HepG2 (cell line): ENCODE data around the gene VPS52. TPM values are rescaled to one million over a fixed set of nuclear protein-coding genes. Genes with fewer than 3 reads are reported as not detected.

ENCODE experiments used
- ATAD3A ChIP-seq: sonication (generic); formaldehyde crosslinking; IDR thresholded peaks from 2 replicates; pipeline ENCODE4 v1.4.0; 2020; ENCODE audit warnings: missing genetic modification reagents
- ESRRA ChIP-seq: sonication (generic); formaldehyde crosslinking; IDR thresholded peaks from 2 replicates; pipeline ENCODE4 v1.5.1; 2020; ENCODE audit warnings: mild to moderate bottlenecking, low read depth, missing genetic modification reagents
- FIP1L1 ChIP-seq: fragments of 200-400 bp; formaldehyde crosslinking; IDR thresholded peaks from 2 replicates; pipeline ENCODE4 v1.6.1; 2018; ENCODE audit warnings: low read depth, mild to moderate bottlenecking, low read length, moderate library complexity, borderline replicate concordance; ENCODE audit not compliant: insufficient read depth
- HOXA5 ChIP-seq: sonication (generic); formaldehyde crosslinking; IDR thresholded peaks from 2 replicates; pipeline ENCODE4 v1.4.0; 2020; ENCODE audit warnings: missing genetic modification reagents
- HOXA9 ChIP-seq: sonication (generic); formaldehyde crosslinking; IDR thresholded peaks from 2 replicates; pipeline ENCODE4 v1.8.1; 2022; ENCODE audit warnings: missing genetic modification reagents, mild to moderate bottlenecking, moderate library complexity, borderline replicate concordance
- MAFG ChIP-seq: sonication (generic); formaldehyde crosslinking; IDR thresholded peaks from 2 replicates; pipeline ENCODE4 v1.5.1; 2020; ENCODE audit warnings: mild to moderate bottlenecking, missing genetic modification reagents
- SNAPC5 ChIP-seq: sonication (generic); formaldehyde crosslinking; IDR thresholded peaks from 2 replicates; pipeline ENCODE4 v1.8.1; 2023; ENCODE audit warnings: mild to moderate bottlenecking, missing genetic modification reagents, borderline replicate concordance
- STAT6 ChIP-seq: sonication (generic); formaldehyde crosslinking; IDR thresholded peaks from 2 replicates; pipeline ENCODE4 v1.4.0; 2020; ENCODE audit warnings: missing genetic modification reagents, mild to moderate bottlenecking, borderline replicate concordance
- ZFP37 ChIP-seq: sonication (generic); formaldehyde crosslinking; IDR thresholded peaks from 2 replicates; pipeline ENCODE4 v1.4.0; 2020; ENCODE audit warnings: missing genetic modification reagents, borderline replicate concordance
- ZFP91 ChIP-seq: sonication (generic); formaldehyde crosslinking; IDR thresholded peaks from 2 replicates; pipeline ENCODE4 v1.9.0; 2022; ENCODE audit warnings: missing genetic modification reagents, mild to moderate bottlenecking, borderline replicate concordance
- ZMYM3 ChIP-seq: sonication (generic); formaldehyde crosslinking; IDR thresholded peaks from 2 replicates; pipeline ENCODE4 v1.5.1; 2020; ENCODE audit warnings: mild to moderate bottlenecking, missing genetic modification reagents
- ZNF281 ChIP-seq: sonication (generic); formaldehyde crosslinking; IDR thresholded peaks from 2 replicates; pipeline ENCODE4 v1.4.0; 2020; ENCODE audit warnings: missing genetic modification reagents, borderline replicate concordance
- ZNF333 ChIP-seq: sonication (generic); formaldehyde crosslinking; IDR thresholded peaks from 2 replicates; pipeline ENCODE4 v1.4.0; 2020; ENCODE audit warnings: mild to moderate bottlenecking, missing genetic modification reagents, borderline replicate concordance
- ZNF569 ChIP-seq: sonication (generic); formaldehyde crosslinking; IDR thresholded peaks from 2 replicates; pipeline ENCODE4 v1.5.0; 2020; ENCODE audit warnings: mild to moderate bottlenecking, missing genetic modification reagents, moderate library complexity, borderline replicate concordance
- ZNF713 ChIP-seq: sonication (generic); formaldehyde crosslinking; IDR thresholded peaks from 2 replicates; pipeline ENCODE4 v1.4.0; 2020; ENCODE audit warnings: mild to moderate bottlenecking, missing genetic modification reagents
- ZNF746 ChIP-seq: sonication (generic); formaldehyde crosslinking; IDR thresholded peaks from 2 replicates; pipeline ENCODE4 v1.8.0; 2022; ENCODE audit warnings: mild to moderate bottlenecking, missing genetic modification reagents
- ZNF784 ChIP-seq: sonication (generic); formaldehyde crosslinking; IDR thresholded peaks from 2 replicates; pipeline ENCODE4 v1.5.1; 2020; ENCODE audit warnings: missing genetic modification reagents, mild to moderate bottlenecking, borderline replicate concordance
- ZNF883 ChIP-seq: sonication (generic); formaldehyde crosslinking; IDR thresholded peaks from 2 replicates; pipeline ENCODE4 v1.5.1; 2020; ENCODE audit warnings: mild to moderate bottlenecking, missing genetic modification reagents; ENCODE audit errors: not compliant biosample characterization
- ZSCAN12 ChIP-seq: sonication (generic); formaldehyde crosslinking; IDR thresholded peaks from 2 replicates; pipeline ENCODE4 v1.9.0; 2021; ENCODE audit warnings: mild to moderate bottlenecking, missing genetic modification reagents
- polyA plus RNA-seq, 8 experiments: library from polyadenylated mRNA; depleted of rRNA in 3 of 8; stranded (reverse) in 7 of 8; unstranded in 1 of 8; fragments of >200 nt; fragmentation: Illumina TruSeq in 4 of 8; extraction: Trizol in 4 of 8; gene quantifications; 2 replicates each; pipeline versions ENCODE4 v1.2.1 to v1.2.3, GENCODE V29; 2011 to 2016; ENCODE audit warnings: low read depth in 4 of 8, missing spikeins in 1 of 8, mixed read lengths in 1 of 8; ENCODE audit not compliant: insufficient read depth in 1 of 8
- total RNA-seq, 5 experiments: library from RNA; depleted of rRNA; stranded (reverse); fragments of >200 nt; fragmentation: Illumina TruSeq; extraction: Trizol; gene quantifications; 2 replicates each; pipeline ENCODE4 v1.2.3, GENCODE V29; 2016; ENCODE audit warnings: low read depth in 1 of 5

The VPS52 gene
- total and polyA plus RNA-seq, 2 of the 13 experiments (the other 11 are each of a cell fraction or from before 2014, with no cell fraction given), result 48.9 to 85.5 TPM

GRCh38 chr6:33313105-33313708, 41.5 kb upstream of the VPS52 start (continued):
- TF ChIP-seq STAT6 (CRISPR knock-in tag) (0 out of 2 replicates have a peak, but pooled peaks have one; percentile 49), ZMYM3 (CRISPR knock-in tag) (peak; percentile 17; the same call in 1 of the 2 replicates), SNAPC5 (CRISPR knock-in tag) (no peak), HOXA5 (CRISPR knock-in tag) (no peak), ZFP37 (no peak), ZNF281 (CRISPR knock-in tag) (0 out of 2 replicates have a peak, but pooled peaks have one; percentile 20), ZNF883 (CRISPR knock-in tag) (peak; percentile 18), ZFP91 (no peak), ZNF713 (CRISPR knock-in tag) (peak; percentile 72), ZNF784 (CRISPR knock-in tag) (peak; percentile 79; the same call in 1 of the 2 replicates), HOXA9 (no peak), MAFG (CRISPR knock-in tag) (no peak), ZNF746 (0 out of 2 replicates have a peak, but pooled peaks have one; percentile 11), ZSCAN12 (CRISPR knock-in tag) (no peak), ZNF333 (CRISPR knock-in tag) (peak; percentile 67; the same call in 1 of the 2 replicates), ZNF569 (CRISPR knock-in tag) (0 out of 2 replicates have a peak, but pooled peaks have one; percentile 42), FIP1L1 (no peak), ATAD3A (no peak), ESRRA (0 out of 2 replicates have a peak, but pooled peaks have one; percentile 11)
